Stimulated activated naive CD8-positive, alpha-beta T cell treated with anti-CD3 and anti-CD28 coated beads, Interleukin-15, Interleukin-2, amounts not matched to agents 100 ng/mL and 50 ng/mL, for 24 hours (primary cell): Measurements from ENCODE around the gene CCK.

Experiments used
- H3K27ac Mint-ChIP-seq: one replicate; pipeline ENCODE4 v1.8.0; 2021; ENCODE audit warnings: mild to moderate bottlenecking, mixed read lengths
- H3K27me3 Mint-ChIP-seq: one replicate; pipeline ENCODE4 v1.8.0; 2021; ENCODE audit warnings: mixed read lengths
- H3K36me3 Mint-ChIP-seq: one replicate; pipeline ENCODE4 v1.8.0; 2021; ENCODE audit warnings: low read depth, mixed read lengths
- H3K4me1 Mint-ChIP-seq: one replicate; pipeline ENCODE4 v1.8.0; 2021; ENCODE audit warnings: low read depth, mixed read lengths
- H3K4me3 Mint-ChIP-seq: one replicate; pipeline ENCODE4 v1.8.0; 2021; ENCODE audit warnings: mild to moderate bottlenecking, mixed read lengths
- H3K9me3 Mint-ChIP-seq: one replicate; pipeline ENCODE4 v1.8.0; 2021; ENCODE audit warnings: mixed read lengths

Gene CCK

DNA sequence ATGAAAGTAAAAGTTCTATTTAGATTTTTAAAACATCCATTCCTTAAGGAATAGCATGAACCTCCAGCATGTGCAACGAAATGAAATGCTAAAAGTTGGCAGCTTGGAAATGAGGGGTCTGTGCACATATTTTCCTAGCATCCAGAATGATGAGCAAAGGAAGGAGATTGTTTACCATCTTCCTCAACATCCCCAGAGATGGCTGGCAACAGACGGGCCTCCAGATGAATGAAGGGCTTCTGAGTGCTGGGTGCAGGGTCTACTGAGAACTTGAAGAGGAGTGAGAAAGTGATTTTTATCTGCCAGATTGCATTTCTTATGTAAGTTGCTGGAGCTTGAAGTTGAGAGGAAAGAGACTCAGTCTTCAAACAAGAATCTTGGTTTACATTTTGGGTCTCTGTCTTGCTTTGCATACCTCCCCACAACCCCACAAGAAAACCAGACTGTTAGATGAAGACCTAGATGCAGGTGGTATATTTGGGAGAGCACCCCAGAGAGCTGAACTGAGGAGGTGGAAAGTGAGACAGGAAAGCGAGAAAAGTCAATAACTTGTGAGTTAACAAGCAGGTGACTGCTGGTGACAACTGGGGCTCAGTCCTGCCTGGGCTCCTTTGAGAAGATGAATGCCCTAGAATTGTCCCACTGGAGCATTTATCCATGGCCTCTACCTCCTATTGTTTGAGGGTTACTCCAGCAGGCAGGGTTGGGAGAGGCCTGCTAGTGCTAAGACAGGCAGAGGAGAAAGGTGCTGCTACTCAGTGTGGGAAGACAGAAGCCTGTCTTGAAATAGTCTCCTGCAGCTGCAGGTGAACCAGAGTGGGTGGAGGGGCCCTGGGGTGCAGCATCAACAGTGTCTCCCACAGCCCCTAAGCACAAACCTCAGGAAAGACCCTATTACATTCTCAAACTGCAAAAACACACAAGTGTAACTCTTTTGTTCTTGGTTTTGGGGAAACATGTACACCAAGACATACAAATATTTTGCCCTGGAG lies 10.5 kb upstream of the CCK start:
- Mint-ChIP-seq H3K27me3 (no peaks in the 10 kb centered on the region), H3K9me3 (peaks cover 25% of the 10 kb centered on the region), H3K36me3 (no peaks in the 10 kb centered on the region), H3K27ac (no peak overlapping the region), H3K4me1 (no peaks in the 10 kb centered on the region), H3K4me3 (no peak overlapping the region)

DNA sequence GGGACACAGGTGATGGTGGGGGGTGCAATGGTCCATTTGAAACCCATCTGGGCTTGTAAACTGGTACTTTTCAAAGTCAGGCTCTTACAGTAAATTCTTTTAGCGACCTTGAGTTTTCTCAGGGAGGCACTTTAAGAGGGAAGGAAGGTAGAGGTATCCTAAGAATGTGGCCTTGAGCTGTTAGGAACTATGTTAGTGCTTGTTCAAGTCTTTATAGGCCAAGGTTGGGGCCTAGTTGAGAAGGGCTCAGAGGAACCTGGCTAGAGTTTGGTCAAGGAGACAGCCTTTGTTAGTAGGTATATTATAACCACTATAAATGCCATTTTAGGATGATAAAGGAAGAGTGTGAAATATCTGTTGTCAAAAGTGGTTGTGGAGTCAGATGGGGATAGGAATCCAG lies 9.2 kb upstream of the CCK start:
- Mint-ChIP-seq H3K27ac (no peak overlapping the region), H3K36me3 (no peaks in the 10 kb centered on the region), H3K27me3 (no peaks in the 10 kb centered on the region), H3K4me3 (no peak overlapping the region), H3K4me1 (no peaks in the 10 kb centered on the region), H3K9me3 (peaks cover 20% of the 10 kb centered on the region)

DNA sequence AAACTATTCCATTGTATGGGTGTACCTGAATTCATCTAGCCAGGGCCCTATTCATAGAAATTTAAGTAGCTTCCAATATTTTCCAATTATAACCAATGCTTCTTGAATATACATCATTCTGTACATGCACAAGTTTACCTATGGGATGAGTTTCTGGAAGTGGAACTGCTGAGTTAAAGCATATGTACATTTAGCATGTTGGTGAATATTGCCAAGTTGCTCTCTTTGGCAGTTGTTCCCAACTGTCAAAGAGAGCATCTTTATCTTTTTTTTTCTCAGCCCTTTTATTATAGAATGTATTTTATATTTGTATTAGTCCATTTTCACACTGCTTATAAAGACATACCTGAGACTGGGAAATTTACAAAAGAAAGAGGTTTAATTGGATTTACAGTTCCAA lies 8.3 kb upstream of the CCK start:
- Mint-ChIP-seq H3K36me3 (no peaks in the 10 kb centered on the region), H3K4me1 (no peaks in the 10 kb centered on the region), H3K27ac (no peak overlapping the region), H3K4me3 (no peak overlapping the region), H3K9me3 (peaks cover 14% of the 10 kb centered on the region), H3K27me3 (peaks cover 7% of the 10 kb centered on the region)

DNA sequence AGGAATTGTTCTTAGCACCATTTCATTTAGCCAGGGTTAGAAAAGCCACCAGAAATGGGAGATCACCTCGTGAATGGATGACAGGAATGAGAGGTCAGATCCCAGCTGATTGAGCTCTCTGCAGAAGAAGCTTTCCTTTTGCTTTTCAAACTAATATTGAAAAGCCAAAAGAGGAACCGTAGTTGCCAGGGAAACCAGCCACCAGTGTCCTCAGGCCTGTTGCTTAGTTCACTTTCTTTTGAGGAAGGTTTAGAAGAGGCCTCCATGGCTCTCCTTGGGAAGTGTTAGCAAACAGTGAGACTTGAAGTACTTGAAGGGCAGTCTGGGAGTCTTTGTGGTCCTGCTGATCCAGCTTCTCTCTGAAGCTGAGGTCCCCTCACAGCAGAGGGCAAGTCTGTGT lies 7.4 kb upstream of the CCK start:
- H3K36me3 Mint-ChIP-seq: no peaks in the 10 kb centered on the region
- H3K27ac Mint-ChIP-seq: no peak overlapping the region
- no peak overlapping the region for H3K4me3 Mint-ChIP-seq
- H3K4me1 Mint-ChIP-seq: no peaks in the 10 kb centered on the region
- peaks cover 11% of the 10 kb centered on the region for H3K9me3 Mint-ChIP-seq
- H3K27me3 Mint-ChIP-seq: peaks cover 12% of the 10 kb centered on the region

DNA sequence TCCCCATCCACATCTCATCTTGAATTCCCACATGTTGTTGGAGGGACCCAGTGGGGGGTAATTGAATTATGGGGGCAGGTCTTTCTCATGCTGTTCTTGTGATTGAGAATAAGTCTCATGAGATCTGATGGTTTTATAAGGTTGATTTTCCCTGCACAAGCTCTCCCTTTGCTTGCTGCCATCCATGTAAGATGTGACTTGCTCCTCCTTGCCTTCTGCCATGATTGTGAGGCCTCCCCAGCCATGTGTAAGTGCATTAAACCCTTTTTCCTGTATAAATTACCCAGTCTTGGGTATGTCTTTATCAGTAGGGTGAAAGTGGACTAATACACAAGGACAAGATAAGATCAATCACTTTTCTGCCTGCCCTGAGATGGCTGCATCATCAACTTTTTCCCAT lies 5.8 kb upstream of the CCK start:
- Mint-ChIP-seq H3K27me3 (peaks cover 27% of the 10 kb centered on the region), H3K4me1 (no peaks in the 10 kb centered on the region), H3K27ac (no peak overlapping the region), H3K36me3 (no peaks in the 10 kb centered on the region), H3K9me3 (peaks cover 11% of the 10 kb centered on the region), H3K4me3 (no peak overlapping the region)

DNA sequence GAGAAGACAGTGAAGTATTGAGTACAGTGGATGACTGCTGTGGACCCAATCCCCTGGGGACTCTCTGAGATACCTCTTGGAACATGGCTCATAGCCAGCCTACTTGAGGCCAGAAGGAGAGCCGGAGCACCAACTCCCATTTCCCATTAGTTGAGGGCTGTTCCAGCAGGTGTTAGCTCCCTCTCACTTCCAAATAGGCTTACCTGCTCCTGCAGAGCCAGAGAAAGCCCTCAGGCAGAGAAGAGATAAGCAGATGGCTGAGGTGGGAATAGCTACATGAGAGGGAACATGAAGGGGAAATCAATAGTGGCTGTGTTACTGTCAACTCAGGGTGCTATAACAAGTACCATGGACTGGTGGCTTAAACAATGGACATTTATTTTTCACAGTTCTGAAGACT lies 4.6 kb upstream of the CCK start:
- Mint-ChIP-seq H3K27me3 (peaks cover 36% of the 10 kb centered on the region), H3K9me3 (peaks cover 11% of the 10 kb centered on the region), H3K4me3 (no peak overlapping the region), H3K4me1 (no peaks in the 10 kb centered on the region), H3K36me3 (no peaks in the 10 kb centered on the region), H3K27ac (no peak overlapping the region)

DNA sequence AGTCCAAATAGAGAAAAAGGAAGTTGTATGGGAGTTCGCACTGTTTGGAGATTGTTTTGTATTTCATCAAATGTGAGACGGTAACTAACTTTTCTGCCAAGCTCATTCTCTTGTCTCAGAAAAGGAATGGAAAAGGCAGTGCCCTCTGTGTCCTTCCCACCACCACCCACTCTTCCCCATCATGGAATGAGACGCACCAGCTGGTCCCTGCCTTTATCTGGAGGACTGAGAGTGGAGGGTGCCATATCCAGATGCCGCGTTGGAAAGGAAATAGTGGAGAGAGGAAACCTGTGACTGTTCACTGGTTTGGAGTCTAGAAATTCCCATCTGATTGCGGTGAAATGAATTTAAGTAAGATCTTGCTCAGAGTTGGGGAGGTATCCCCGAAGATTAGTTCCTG lies 3.7 kb upstream of the CCK start:
- Mint-ChIP-seq H3K9me3 (peaks cover 11% of the 10 kb centered on the region), H3K27ac (no peak overlapping the region), H3K27me3 (peaks cover 42% of the 10 kb centered on the region), H3K4me3 (no peak overlapping the region), H3K36me3 (no peaks in the 10 kb centered on the region), H3K4me1 (peaks cover under 1% of the 10 kb centered on the region)

DNA sequence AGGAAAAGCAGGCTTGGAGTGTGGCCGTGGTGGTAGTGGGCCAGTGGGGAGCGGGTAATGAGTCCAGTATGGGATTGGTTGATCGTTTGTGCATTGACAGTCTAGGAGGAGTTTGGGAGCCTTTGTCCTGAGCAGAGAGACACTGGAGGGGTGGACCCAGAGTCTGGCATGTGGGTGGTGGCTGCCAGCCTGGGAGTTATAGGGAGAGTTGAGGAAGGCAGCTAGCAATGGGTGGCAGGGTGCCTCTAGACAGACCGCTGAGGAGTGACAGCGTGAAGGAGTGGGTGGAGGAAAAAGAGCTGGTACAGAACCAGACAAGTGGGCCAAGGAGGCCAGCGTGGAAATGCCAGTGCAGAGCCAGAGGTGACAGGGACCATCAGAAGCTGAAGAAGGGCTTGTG lies 1.9 kb upstream of the CCK start:
- Mint-ChIP-seq H3K4me1 (peaks cover 11% of the 10 kb centered on the region), H3K4me3 (no peak overlapping the region), H3K27ac (no peak overlapping the region), H3K9me3 (peaks cover 11% of the 10 kb centered on the region), H3K36me3 (no peaks in the 10 kb centered on the region), H3K27me3 (peaks cover 57% of the 10 kb centered on the region)

DNA sequence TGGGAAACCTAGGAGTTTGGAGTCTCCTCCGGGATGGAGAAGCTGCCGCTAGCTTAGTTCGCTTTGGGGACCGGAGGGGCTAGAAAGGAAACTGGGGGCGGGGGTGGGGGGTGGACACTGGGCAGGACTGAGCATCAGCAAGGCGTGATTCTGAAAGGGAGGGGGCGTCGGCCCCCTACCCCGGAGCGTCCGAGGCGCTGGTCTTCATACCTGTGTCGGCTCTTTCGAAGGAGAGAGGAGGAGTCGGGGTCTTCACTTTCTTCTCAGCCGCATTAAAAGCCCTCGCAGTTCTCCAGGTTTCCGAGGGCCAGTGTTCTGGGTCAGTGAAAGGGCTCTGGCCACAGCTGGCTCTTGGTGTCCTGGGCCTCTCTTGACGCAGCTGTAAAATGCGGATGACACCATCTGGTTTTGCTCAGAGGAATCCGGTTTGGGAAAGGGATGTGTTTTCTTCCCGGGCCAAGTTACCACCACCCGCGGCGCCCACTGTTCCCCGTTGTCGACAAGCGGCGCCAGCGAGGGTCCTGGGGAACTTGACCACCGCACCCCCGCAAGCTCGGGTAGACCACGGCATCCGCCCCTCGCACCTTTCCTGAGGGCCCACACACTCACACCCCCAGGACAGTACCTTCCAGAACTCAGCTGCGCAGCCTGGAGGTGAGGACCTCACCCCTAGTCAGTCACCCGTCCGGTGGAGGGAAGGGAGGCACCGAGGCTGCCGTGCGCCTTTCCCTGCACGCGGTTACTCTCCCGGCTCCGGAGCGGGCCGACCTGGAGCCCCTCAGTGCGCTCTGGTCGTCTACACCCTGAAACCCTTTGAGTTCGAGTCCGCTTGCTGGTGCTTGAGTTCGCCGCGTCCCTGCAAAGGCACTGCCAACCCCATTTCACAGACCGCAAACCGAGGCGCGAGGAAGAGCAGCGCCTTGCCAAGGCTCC lies 660 bp downstream of the CCK start:
- Mint-ChIP-seq H3K27me3 (peaks cover 79% of the 10 kb centered on the region), H3K4me1 (peaks cover 11% of the 10 kb centered on the region), H3K4me3 (no peak overlapping the region), H3K9me3 (no peaks in the 10 kb centered on the region), H3K36me3 (no peaks in the 10 kb centered on the region), H3K27ac (no peak overlapping the region)

DNA sequence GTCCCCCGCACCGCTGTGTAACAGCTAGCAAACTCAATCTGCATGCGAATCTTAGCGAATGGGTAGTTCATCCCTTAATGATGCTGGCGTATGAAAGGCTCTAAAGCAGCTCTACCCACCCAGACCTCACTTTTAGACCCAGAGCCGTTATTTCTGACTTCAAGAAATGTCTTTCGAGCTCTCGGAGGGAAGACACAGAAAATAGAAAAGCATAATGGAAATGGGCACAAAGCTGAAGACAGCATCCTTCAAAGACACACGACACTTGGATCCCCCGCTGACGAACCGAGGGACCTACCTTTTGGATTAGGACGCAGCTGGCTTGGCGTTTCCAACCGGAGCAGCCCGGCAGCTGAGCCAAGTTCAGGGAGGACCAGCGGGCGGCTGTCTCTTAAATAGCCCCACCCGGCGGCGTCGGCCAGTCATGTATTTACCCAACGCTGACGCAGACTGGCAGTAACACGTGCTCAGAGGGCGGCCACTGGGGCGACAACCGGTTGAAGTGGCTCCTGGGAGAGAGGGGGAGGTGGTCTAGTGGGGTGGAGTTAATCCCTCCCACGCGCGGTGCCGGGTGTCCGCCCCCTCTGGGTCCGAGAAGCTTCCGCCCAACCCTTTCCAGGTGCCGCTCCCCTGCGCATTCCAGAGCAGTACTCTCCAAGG lies 1.5 kb downstream of the CCK start:
- Mint-ChIP-seq H3K27ac (no peak overlapping the region), H3K4me3 (peak overlapping the region; percentile 28), H3K9me3 (no peaks in the 10 kb centered on the region), H3K36me3 (no peaks in the 10 kb centered on the region), H3K27me3 (peaks cover 83% of the 10 kb centered on the region), H3K4me1 (peaks cover 11% of the 10 kb centered on the region)

DNA sequence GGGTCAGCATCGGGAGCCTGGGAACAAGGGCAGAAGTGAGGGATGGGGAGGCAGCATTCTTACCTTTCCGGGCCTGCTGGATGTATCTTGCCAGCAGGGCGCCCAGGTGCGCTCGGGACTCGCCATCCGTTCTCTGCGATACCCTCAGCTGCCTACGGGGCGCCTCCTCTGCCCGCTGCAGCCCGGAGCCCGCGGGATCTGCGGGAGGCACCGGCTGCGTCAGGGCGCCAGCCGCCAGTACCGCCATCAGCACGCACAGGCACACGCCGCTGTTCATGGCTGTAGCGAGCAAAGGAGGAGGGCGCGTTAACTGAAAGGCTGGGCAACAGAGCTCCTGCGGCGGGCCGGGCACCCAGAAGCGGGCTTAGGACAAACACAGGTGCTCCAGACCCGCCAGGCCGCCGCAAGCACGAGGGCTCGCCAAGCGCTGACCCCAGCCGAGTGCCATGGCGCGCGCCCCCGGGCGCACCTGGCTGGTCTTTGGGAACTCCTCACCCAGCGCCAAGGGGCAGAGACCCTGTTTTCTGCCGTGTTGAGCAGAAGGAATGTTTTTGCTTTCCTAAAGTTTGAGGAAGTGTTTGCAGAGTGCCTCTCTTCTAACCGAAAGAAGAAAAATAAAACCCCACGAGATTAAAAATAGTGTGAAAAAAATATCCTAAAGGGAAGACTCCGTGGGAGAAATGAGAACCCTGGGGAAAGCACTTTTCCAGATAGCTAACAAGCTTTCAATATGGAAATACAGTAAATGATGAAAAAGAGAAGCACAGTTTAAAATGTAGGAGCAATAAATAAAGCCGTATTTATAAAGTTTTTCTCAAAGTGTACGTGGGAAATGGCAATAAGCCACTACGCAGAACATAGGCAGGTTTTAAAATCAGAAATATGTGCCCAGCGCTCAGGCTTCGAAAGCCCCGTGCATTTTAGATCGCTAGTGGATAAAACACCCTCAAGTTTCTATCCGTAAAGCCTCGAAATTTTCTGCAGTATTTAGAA lies 2.3 kb downstream of the CCK start:
- Mint-ChIP-seq H3K4me1 (peaks cover 11% of the 10 kb centered on the region), H3K36me3 (no peaks in the 10 kb centered on the region), H3K27me3 (peaks cover 78% of the 10 kb centered on the region), H3K27ac (no peak overlapping the region), H3K4me3 (peak overlapping the region; percentile 14), H3K9me3 (no peaks in the 10 kb centered on the region)

DNA sequence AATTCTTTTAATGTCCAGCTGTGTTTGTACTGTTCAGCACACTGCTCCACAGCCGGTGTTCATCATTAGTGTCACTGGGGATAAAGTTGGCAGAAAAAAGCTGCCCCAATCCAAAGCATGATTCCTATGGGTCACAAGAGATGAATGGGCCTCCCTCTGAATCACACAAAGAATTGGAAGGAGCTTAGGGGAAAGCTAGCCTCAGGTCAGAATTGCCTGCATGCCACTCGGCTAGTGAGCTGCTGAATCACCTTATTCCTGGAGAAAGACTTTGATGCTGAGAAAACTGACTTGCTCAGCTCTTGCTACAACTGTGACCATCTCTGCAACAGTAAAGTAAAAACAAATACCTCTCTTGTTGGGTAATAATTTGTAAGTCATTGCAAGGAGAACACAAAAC lies 3.5 kb downstream of the CCK start:
- no peaks in the 10 kb centered on the region for H3K9me3 Mint-ChIP-seq
- no peak overlapping the region for H3K27ac Mint-ChIP-seq
- peaks cover 11% of the 10 kb centered on the region for H3K4me1 Mint-ChIP-seq
- no peaks in the 10 kb centered on the region for H3K36me3 Mint-ChIP-seq
- peaks cover 78% of the 10 kb centered on the region for H3K27me3 Mint-ChIP-seq
- H3K4me3 Mint-ChIP-seq: no peak overlapping the region

DNA sequence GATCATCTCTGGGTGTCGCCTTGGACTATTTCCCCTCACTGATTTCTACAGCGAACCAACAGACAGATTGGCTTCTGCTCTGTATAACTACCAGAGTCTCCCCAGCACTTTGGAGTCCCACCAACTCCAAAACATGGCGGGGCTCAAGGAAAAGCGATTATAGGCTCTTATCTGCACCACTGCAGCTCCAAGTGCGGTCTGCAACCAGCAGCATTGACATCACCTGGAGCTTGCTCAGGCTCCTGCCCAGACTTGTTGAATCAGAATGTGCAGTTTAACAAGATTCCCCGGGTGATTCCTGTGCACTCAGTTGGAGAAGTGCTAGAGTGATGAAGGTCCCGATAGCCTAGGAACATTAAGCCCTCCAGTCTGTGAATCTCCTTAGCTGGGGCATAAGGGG lies 9.0 kb downstream of the CCK start:
- Mint-ChIP-seq H3K9me3 (no peaks in the 10 kb centered on the region), H3K27ac (no peak overlapping the region), H3K4me3 (no peak overlapping the region), H3K36me3 (no peaks in the 10 kb centered on the region), H3K27me3 (peaks cover 47% of the 10 kb centered on the region), H3K4me1 (peaks cover 22% of the 10 kb centered on the region)
